Amniotic epithelial cell (primary cell): Measurements from ENCODE around the gene PVALB.
A peak's percentile ranks its signal among the peaks of the same experiment; 100 is the strongest.

ENCODE experiments used
- DNase-seq: peaks from one replicate; pipeline ENCODE4 v3.0.0-alpha.2; 2010; ENCODE audit warnings: low read depth

The PVALB gene

DNA sequence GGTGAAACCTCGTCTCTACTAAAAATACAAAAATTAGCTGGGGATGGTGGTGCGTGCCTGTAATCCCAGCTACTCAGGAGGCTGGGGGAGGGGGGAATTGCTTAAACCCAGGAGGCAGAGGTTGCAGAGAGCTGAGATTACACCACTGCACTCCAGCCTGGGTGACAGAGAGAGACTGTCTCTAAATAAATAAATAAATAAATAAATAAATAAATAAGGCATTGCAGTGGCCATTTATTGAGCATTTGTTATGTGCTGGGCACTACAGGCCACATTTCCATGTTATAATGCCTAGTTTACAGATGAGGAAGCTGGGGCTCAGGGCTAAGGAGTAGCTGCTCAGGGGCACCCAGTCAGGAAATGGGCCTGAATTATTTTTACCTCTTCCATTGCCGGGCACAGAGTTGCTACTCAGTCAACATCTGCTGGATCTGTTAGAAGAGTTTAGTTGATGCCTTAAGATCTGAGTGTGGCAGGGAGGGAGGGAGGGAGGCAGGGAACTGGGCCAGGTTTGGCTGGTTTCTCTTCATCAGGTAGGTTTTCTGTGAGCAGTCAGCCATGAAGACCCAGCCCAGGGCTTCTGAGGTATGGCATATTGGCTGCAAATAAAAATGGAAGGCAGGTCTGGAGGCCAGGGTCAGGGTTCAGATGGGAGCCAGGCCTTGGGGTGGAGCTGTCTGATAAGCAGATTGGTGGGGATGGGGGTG lies 5.6 kb downstream of the PVALB start:
- DNase-seq: no peak

DNA sequence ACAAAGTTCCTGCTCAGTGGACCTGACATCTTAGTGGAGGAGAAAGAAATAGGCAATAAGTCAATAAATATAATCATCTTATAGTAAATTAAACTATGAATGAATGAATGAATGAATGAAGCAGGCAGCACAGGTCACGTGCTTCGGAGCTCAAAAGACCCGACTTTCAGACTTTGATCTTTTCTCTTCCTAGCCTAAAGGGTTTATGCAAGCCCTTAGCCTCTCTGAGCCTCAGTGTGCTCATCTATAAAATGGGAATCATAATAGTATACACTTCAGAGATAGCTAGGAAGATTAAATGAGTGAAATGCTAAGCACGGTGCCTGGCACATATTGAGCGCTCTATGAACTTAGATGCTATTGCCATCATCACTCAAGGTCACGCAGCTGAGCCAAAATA lies 7.5 kb downstream of the PVALB start:
- DNase-seq: no peak

DNA sequence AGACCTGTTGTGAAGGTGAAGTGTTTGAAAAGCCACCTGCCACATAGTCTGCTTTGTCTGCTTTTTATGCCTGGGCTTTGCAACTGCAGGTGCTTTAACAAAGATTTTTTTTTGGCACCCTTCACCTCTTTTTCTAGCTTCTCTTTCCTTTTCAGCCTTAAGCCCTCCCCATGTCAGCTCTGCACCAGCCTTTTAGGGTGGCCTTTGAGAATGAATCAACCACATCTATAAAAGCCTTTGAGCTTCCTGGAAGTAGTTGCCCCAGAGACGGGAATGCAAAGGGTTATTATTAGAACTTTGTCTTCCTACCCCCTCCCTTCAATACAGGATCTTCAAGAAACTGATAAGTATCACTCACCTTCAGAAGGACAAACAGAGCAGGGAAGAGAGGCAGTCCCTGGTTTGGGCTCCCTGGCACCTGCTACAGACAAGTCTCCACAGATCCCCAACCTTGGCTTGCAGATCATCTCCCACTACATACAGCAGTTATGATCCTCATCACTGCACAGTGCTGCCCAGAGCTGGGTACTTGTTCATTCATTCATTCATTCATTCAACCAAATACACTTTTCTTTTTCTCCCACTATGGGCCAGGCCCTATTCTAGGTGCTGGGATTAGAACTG lies 8.0 kb downstream of the PVALB start:
- no peak for DNase-seq

DNA sequence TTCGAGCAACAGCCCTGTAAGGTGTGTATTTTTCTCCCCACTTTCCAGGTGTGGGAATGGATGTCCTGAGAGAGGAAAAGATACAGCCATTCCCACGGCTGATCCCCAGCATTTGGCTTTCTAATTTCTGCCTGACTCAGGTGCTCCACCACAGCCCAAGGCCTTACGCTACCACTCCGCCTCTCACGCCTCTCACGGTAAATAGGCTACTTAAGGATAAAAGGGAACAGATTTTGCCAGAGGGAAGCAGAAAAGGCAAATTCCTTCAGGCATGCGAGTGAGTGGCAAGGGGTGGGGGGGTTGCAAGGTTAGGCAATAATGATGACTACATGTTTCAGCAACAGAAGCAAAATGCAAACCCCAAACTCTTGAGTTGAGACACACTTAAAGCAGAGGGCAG lies 9.2 kb downstream of the PVALB start:
- peak; percentile 39 for DNase-seq

DNA sequence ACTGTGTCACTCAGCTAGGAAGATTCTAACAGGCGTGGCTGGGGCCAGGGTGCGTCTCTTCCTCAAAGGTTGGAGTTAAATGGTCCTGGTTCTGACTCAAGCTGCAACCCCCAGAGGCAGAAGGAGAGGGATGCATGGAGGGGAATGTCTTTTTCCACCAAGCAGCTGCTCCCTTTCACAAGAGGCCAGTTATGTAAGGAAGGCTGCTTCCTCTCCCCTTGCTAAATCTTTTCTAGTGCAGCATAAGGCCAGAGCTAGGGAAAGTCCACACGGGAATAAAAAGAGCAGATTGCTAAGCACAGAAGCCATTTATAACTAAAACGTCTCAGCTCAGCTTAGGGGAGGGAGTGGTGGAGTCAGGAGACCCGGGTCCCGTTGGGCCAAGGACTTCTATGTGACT lies 10.0 kb downstream of the PVALB start:
- DNase-seq: peak; percentile 32

DNA sequence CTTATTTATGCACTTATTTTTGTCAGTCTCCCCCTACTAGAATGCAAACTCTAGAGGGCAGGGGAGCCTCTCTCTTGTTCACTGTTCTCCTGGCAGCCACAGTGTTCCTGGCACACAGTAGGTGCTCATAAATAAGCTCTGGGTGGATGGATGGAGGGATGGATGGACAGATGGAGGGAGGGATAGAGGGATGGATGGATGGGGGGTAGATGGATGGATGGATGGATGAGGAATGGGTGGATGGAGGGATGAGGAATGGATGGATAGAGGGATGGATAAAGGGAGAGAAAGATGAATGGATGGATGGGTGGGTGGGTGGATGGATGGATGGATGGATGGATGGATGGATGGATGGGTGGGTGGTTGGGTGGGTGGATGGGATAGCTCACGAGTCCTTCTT lies 13.5 kb downstream of the PVALB start:
- no peak for DNase-seq

DNA sequence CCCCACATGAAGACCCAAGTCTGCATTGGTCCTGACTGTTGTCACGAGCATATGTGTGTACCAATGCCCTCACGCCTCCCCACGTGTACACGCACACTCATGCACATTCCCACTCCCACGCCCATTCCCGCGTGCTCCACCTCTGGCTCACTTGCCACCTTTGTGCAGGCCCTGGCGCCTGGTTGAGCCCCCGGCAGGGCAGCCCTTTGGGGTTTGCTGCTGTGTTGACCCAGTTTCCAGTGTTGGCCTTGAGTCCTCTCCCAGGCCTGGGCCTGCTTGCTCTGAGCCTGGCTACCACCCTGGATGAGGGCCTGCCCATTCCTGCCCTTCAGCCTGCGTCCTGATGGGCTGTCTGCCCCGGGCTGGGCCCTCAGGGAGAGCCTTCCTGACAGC lies 18.2 kb downstream of the PVALB start:
- DNase-seq: no peak

DNA sequence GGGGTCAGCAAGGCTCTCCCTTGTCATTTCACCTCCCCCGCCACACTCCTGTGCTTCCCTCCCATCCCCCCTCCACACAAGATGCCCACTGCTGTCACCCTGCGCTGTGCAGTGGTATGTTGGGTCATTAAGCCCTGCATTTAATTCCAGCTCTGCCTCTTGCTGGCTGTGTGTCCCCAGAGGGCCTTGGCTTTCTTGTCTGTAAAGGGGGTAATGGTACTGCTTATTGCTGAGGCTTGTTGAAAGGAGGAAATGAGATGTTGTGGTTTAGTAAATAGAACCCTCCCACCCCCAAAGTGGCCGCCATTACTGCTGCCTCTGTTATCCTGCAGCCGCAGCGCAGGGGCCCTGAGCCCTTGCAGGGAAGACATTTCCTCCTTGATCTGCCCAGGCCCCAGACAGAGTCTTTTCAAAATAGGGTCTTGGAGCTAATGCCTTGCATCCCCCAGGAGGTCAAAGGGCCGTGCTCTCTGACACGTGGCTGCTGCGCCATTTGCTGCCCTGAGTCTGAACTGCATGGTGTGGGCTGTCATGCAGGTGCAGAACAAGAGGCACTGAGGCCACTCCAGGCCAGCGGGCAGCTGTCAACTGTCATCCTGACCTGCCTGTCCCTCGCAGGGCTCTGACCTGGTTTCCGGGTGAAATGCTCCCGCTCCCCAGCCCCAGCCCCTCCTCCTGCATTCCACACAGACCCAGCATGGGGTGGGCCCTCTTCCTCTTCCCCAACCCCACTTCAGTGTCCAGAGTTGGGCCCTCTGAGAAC lies 18.7 kb downstream of the PVALB start:
- no peak for DNase-seq

DNA sequence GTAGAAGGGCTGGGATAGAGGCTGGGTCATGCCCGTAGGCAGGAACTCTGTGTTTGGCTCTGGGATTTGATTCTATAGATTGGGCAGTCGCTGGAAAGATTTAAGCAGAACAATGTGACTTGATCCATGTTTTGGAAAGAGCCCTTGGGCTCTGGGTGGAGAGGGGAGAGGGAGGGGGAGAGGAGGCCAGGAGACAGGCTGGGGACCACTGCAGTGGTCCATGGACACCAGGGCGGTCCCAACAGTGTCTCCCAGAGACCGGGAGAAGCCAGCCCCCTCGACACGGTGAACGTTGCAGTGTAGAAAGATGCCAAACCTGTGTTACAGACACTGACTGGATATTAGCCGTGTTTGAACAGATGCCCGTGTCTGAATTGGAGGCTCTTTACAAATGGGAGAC lies 19.5 kb downstream of the PVALB start:
- DNase-seq: no peak

DNA sequence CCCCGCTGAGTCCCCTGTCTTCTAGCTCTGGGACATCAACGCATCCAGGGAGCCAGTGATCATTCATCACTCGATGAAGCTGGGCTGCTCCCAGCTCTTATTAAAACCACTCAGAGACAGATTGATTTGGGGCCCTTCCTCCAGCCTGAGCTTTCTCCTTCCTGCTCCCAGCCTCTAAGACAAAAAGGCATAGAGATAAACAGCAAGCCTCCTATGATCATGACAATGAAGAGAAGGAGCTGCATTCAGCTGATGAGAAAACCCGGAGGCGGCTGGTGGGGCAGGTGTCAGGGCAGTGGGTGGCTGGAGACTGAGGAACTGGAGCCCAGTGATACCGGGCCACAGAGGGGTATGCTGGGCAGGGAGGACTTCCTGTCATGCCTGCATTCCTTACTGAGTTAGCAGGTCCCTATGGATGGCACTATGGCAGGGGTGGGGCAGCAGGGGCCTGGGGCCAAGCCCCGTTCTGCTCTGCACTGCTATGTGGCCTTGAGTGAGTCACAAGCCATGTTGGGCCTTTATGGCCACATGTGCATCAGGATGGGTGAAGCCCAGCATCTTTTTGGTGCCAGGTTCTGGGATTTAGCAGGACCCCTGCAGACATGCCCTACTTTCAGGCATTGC lies 20.2 kb downstream of the PVALB start:
- no peak for DNase-seq

DNA sequence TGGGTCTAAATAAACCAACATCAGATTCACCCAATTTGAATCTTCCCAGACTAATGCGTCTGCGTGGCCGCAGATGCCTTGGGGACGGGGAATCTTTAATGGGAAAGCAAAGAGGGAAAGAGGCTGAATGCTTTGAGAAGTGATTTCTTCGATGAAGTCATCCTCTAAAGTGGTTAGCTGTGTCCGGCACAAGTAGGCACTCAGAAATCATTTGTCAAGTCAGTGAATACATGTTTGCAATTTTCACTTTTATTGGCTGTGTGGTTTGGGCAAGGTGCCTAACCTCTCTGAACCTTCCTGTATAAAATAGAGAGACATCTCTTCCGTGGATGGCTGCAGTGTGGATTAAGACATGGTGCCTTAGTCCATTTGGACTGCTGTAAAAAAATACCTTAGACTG lies 21.2 kb downstream of the PVALB start:
- DNase-seq: no peak

DNA sequence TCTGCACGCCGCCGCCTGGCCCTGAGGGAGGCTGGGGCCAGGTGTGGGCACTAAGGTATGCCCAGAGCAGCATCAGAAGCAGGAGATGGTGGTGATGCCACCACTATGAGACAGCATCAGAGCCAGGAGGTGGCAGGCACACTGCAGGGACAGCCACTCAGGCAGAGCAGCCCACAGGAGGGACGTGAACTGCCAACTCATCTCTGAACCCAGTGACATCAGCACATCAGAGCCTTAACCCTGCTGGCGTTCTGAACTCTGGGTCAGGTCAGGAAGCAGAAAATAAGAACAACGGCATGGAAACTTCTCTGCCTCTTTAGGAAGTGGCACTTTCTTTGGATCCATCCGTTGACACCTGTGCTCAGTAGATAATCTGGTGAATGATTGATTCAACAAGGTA lies 26.2 kb downstream of the PVALB start:
- DNase-seq: no peak

DNA sequence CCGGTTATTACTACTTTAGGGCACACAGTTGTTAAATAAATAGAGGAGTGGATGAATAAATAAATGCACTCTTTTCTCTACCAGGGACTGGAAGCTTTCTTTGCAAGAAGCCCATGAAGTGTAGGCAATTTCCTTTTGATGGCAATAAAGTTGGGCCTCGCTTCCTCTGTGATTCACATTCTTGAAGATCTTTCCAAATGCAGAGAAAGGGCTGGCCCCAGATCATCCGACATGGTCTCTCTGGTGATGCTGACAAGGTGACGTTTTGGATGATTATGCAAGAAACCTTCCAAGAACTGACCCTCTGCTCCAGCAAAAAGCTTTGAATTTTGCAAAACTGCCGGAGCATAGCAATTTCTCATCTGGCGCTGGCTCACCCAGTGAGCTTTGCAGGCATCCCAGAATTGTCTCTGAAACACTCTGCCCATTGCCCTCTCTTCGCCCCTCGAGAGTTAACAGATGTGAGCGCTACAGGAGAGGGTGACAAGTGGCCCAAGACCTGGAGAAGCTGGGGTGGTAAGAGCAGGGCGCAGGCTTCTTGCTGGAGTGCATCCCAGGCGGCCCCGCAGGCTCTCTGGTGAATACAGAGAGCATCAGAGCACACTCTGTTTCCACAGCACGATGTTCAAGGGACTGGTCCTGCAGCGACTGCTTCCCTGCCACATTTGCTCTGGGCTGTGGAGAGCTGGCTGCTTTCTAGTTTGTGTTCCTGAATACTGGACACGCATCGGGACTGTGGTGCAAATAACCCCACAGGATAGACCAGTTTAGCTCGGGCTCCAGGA lies 29.4 kb downstream of the PVALB start:
- no peak for DNase-seq

DNA sequence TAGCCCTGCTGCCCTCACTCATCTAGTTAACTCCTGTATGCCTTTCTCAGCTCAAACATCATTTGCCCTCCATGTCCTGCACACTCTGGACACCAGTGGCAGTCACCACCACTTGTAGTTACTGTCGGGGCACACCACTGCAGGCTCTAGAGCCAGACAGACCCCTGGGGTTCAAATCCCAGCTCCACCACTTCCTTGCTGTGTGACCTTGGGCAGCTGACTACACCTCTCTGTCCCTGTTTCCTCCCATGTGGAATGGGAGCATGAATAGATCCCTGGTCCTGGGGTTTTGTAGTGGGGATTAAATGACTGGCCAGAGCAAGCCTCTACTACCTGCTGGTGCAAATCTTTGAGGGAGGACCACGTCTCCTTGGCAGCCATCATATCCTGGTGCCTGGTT lies 33.1 kb downstream of the PVALB start:
- DNase-seq: no peak

DNA sequence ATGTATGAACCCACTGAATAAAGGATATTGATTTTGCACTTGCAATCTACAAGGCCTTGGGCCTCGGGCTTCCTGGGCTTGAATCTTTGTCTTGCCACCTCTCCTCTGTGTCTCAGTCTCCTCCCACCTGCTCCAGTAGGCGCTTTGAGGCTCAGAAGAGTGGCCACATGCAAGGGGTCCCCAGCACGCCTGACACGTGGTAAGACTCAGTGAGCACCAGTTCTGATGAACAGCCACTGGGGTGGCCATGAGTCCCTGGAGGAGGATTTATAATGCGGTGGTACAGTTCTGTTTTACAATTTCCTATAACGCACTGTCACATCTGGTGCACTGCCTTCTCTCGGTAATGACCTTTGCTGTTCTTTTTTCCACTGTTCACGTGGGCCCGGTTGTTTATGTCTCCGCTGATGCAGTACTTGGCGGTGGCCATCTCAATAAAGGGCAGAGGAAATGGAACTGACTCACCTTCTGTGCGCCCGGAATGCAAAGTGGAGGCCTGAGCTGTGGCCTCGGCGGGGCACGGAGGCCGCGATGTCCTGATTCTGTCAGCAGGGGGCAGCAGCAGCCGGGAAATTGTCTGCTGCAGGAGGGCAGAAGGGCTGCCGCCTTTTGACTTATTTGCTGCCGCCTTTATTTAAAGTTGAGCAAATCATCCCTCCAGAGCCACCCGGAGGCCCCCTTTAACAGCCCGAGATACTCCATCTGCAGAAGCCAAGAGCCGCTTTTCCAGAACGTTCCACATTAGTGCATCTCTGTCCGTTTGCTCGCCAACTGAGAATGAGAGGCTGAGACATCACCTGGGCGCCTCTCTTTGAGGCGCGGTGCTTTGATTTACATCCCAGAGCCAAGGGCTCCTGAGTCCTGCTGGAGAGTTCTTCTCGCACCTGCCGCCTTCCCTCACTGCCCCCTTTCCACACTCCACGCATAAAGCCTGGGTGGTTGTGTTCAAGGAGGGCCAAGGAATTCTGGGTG lies 34.9 kb downstream of the PVALB start:
- peak; percentile 83 for DNase-seq

DNA sequence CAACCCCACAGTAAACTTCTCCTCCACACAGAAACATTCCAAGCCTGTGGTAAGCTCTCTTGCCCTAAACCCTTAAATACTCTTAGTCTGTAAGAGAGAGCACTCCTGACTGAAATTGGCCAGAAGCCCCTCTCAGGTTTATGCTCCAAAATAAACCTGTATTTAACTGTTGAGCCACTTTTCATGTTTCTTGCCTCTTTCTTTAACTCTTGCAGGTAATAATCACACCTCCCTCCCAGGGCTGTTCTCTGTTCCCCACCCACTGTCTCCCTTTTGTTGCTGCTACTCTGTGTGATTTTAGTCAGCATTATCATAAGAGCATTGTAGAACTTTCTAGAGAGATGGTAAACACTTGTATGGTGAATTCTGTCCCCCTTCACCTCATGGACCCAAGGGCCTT lies 38.8 kb downstream of the PVALB start:
- DNase-seq: no peak

DNA sequence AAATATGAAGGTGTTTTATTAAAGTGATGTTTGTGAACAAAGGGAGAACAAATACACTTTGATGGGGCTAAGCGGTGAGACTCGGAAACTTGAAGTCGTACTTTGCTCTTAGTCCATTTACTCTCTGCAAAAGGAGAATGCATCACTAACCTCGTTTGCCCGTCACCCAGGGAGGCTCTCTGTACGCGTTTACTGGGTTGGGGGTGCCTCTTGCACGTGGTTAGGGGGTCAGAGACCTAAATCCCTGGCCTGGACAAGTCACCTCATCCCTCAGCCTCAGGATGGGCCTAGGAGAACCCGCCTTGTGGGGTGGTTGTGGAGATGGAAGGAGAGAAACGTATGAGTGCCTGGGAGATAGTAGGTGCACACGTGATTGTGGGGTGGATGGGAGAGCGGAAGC lies 40.1 kb downstream of the PVALB start:
- no peak for DNase-seq

DNA sequence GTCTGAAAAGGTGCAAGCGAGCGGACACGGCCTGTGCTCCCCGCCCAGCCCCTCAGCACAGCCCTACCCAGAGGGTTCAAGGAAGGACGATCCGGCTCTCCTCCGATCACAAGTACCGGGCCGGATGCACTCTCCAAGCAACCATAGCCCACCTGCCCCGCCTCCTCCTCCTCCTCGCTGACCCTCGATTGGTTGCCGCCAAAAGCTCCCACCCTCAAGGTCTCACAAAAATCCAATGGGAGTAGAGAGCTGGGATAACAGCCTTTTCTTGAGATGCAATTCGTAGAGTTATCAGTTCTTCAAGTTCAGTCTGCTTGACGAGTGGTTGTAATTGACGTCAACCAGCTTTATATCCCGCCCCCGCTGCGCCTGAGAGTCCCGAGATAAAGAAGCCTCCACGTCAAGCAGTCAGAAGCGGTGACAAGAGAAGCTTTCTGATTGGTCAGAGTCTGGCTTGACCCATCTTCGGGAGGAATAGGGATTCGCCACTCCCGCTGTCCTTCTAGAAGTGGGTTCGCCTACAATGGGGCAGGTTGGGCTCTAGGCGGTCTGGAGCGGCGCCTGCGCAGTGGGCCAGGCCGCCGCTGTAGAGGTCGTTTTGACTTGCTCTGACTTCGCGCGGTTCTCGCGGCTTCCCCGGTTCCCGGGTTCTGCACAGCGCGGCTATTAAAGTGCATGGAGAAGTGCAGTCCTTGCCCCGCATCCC lies 40.7 kb downstream of the PVALB start, which contains the start of gene IFT27:
Gene IFT27 (minus strand): TSS at position 156 of the 706 bp plus-strand sequence. CDS start 412 bp downstream, outside the sequence.
- DNase-seq: peak; percentile 100

DNA sequence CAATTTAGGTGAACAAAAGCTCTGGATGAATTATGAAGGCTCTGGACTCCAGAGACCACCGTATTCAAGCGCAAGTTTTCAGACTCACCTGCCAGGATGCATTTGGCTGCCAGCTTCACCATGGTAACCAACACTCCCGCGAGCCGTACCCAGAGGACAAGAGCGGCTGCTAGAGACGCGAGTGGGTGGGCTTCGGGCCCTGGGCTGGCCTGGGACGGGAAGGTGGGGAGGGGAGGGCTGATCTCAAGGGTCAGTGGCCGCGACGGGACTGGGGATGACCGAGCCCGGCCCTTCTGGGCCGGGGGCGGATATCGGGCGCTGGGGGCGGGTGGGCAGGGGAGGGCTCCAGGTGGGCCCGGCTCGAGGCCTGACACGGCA lies 41.3 kb downstream of the PVALB start:
- DNase-seq: no peak

DNA sequence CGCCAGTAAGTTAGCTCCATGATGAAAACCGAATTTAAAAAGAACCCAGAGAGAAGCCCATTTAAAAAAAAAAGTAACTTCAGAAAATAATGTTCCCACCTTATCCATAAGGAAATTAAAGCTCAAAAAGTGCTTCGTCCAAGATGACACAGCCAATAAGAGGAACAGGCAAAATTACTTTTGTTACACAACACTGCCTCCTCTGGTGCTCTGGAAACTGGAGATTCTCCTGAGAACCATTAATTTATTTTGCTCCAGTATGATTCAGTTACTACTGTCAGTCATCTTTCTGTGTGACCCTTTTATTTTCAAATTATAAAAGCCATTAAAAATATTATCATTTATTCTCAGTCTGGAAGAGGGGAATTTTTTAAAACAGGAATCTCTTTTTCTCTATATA lies 42.9 kb downstream of the PVALB start:
- DNase-seq: peak; percentile 39
